ENCODE measurements around the gene PRRT1B.

PRRT1B gene

GRCh38 chr9:131566158-131566557 is 20.8 kb downstream of the PRRT1B start:
- TF ChIP-seq CTCF (IDR thresholded peaks at IDR 0.05; ENCODE audit: low read depth, low read length): no peak
- H3K4me3 ChIP-seq (ENCODE audit: low read depth, low read length): no peak overlapping the region

GRCh38 chr9:131567910-131568309 is 22.6 kb downstream of the PRRT1B start:
- no peak overlapping the region for H3K4me3 ChIP-seq (ENCODE audit: low read depth, low read length)
- no peak for TF ChIP-seq CTCF (IDR thresholded peaks at IDR 0.05; ENCODE audit: low read depth, low read length)

- no peak for TF ChIP-seq CTCF (IDR thresholded peaks at IDR 0.05; ENCODE audit: low read depth, low read length)
These were observed 29.7 kb downstream of the PRRT1B start for GRCh38 chr9:131574730-131575640.

GRCh38 chr9:131575946-131576853 is 30.9 kb downstream of the PRRT1B start:
- TF ChIP-seq CTCF (IDR thresholded peaks at IDR 0.05; ENCODE audit: low read depth, low read length): no peak

More at GRCh38 chr9:131574730-131575640, 29.7 kb downstream of the PRRT1B start:
- no peak overlapping the region for H3K4me3 ChIP-seq (ENCODE audit: low read depth, low read length)

GRCh38 chr9:131577005-131578000 is 32.0 kb downstream of the PRRT1B start:
- TF ChIP-seq CTCF (IDR thresholded peaks at IDR 0.05; ENCODE audit: low read depth, low read length): no peak
- no peak overlapping the region for H3K4me3 ChIP-seq (ENCODE audit: low read depth, low read length)

More at GRCh38 chr9:131575946-131576853, 30.9 kb downstream of the PRRT1B start:
- no peak overlapping the region for H3K4me3 ChIP-seq (ENCODE audit: low read depth, low read length)

GRCh38 chr9:131578021-131578420 is 32.7 kb downstream of the PRRT1B start:
- no peak overlapping the region for H3K4me3 ChIP-seq (ENCODE audit: low read depth, low read length)
- TF ChIP-seq CTCF (IDR thresholded peaks at IDR 0.05; ENCODE audit: low read depth, low read length): no peak
